Measurements from ENCODE around the gene CLVS2. TPM values are rescaled to one million over a fixed set of nuclear protein-coding genes. Genes with fewer than 3 reads are reported as not detected.

The CLVS2 gene
- polyA plus RNA-seq, 1 donor (not counting 4 experiments of a cell fraction or from before 2014, with no cell fraction given) = not detected

- dilution Hi-C loops (cut with MboI; ENCODE audit: extremely low pct_ligation_motif_present, low sequenced_read_pairs) = no loop called here
- FAIRE-seq (no peak), DNase-seq (ENCODE audit: low read depth, low spot score) (no peak)
- no peaks in the 10 kb centered on the region for H3K9me3 ChIP-seq (ENCODE audit: control insufficient read depth, low read depth, low read length)
- no peaks in the 10 kb centered on the region for H4K20me1 ChIP-seq (ENCODE audit: control insufficient read depth, extremely low read depth, insufficient read depth, low read length)
- H3K36me3 ChIP-seq (ENCODE audit: control insufficient read depth in 2 of 2, extremely low read depth in 1 of 2, insufficient read depth in 2 of 2, low read length in 2 of 2) = no peaks in the 10 kb centered on the region
- no peak overlapping the region for H3K27ac ChIP-seq (ENCODE audit: control insufficient read depth, insufficient read depth, low read length)
- H3K4me2 ChIP-seq (ENCODE audit: control insufficient read depth, extremely low read depth, insufficient read depth, low read depth, low read length) = no peak overlapping the region
- H2AFZ ChIP-seq (ENCODE audit: control insufficient read depth, low read length) = no peak overlapping the region
- no peaks in the 10 kb centered on the region for H3K27me3 ChIP-seq (ENCODE audit: control insufficient read depth, extremely low read depth, insufficient read depth, low read length)
- no peak overlapping the region for H3K9ac ChIP-seq (ENCODE audit: control insufficient read depth, extremely low read depth, insufficient read depth, low read length)
- H3K4me3 ChIP-seq (ENCODE audit: control insufficient read depth in 2 of 3, extremely low read depth in 1 of 3, insufficient read depth in 2 of 3, low read depth in 1 of 3, low read length in 3 of 3) = no peak overlapping the region
- H3K79me2 ChIP-seq (ENCODE audit: control insufficient read depth, insufficient read depth, low read length) = no peaks in the 10 kb centered on the region
- no peaks in the 10 kb centered on the region for H3K4me1 ChIP-seq (ENCODE audit: control insufficient read depth, extremely low read depth, insufficient read depth, low read length)
- no peaks in the 10 kb centered on the region for H3K9me1 ChIP-seq (ENCODE audit: control insufficient read depth, extremely low read depth, insufficient read depth, low read length)
- TF ChIP-seq EZH2 (IDR thresholded peaks at IDR 0.05; ENCODE audit: low read length) = no peak
- TF ChIP-seq CTCF (optimal IDR thresholded peaks at IDR 0.05 in 1 of 3, IDR thresholded peaks at IDR 0.05 in 1 of 3, conservative IDR thresholded peaks at IDR 0.05 in 1 of 3; ENCODE audit: extremely low read depth in 1 of 3, insufficient read depth in 2 of 3, low read length in 3 of 3) = no peak
These were observed 59.2 kb downstream of the CLVS2 start for GRCh38 chr6:123055256-123055655.

- H3K9ac ChIP-seq (ENCODE audit: control insufficient read depth, extremely low read depth, insufficient read depth, low read length) = no peak overlapping the region
- TF ChIP-seq CTCF (optimal IDR thresholded peaks at IDR 0.05 in 1 of 3, IDR thresholded peaks at IDR 0.05 in 1 of 3, conservative IDR thresholded peaks at IDR 0.05 in 1 of 3; ENCODE audit: extremely low read depth in 1 of 3, insufficient read depth in 2 of 3, low read length in 3 of 3) (no peak), EZH2 (IDR thresholded peaks at IDR 0.05; ENCODE audit: low read length) (no peak)
- H3K27me3 ChIP-seq (ENCODE audit: control insufficient read depth, extremely low read depth, insufficient read depth, low read length) = no peaks in the 10 kb centered on the region
- H3K4me1 ChIP-seq (ENCODE audit: control insufficient read depth, extremely low read depth, insufficient read depth, low read length) = no peaks in the 10 kb centered on the region
- H3K9me1 ChIP-seq (ENCODE audit: control insufficient read depth, extremely low read depth, insufficient read depth, low read length) = no peaks in the 10 kb centered on the region
- no peaks in the 10 kb centered on the region for H4K20me1 ChIP-seq (ENCODE audit: control insufficient read depth, extremely low read depth, insufficient read depth, low read length)
- no peaks in the 10 kb centered on the region for H3K79me2 ChIP-seq (ENCODE audit: control insufficient read depth, insufficient read depth, low read length)
- H3K4me2 ChIP-seq (ENCODE audit: control insufficient read depth, extremely low read depth, insufficient read depth, low read depth, low read length) = no peak overlapping the region
- FAIRE-seq (no peak), DNase-seq (ENCODE audit: low read depth, low spot score) (no peak)
- H2AFZ ChIP-seq (ENCODE audit: control insufficient read depth, low read length) = no peak overlapping the region
- H3K9me3 ChIP-seq (ENCODE audit: control insufficient read depth, low read depth, low read length) = no peaks in the 10 kb centered on the region
- H3K36me3 ChIP-seq (ENCODE audit: control insufficient read depth in 2 of 2, extremely low read depth in 1 of 2, insufficient read depth in 2 of 2, low read length in 2 of 2) = no peaks in the 10 kb centered on the region
- dilution Hi-C loops (cut with MboI; ENCODE audit: extremely low pct_ligation_motif_present, low sequenced_read_pairs) = no loop called here
- H3K4me3 ChIP-seq (ENCODE audit: control insufficient read depth in 2 of 3, extremely low read depth in 1 of 3, insufficient read depth in 2 of 3, low read depth in 1 of 3, low read length in 3 of 3) = no peak overlapping the region
- no peak overlapping the region for H3K27ac ChIP-seq (ENCODE audit: control insufficient read depth, insufficient read depth, low read length)
These were observed 66.6 kb downstream of the CLVS2 start for GRCh38 chr6:123062670-123063069.

Data from keratinocyte (primary cell).